HCT116 (cell line): ENCODE measurements around the gene SLC16A10. TPM values are rescaled to one million over a fixed set of nuclear protein-coding genes. Genes with fewer than 3 reads are reported as not detected.

Experiments used
- ATAC-seq: fragments of 200-7000 bp; cut with Tn5 transposase; 2 replicates; pipeline ENCODE4 v1.9.1; 2020; ENCODE audit warnings: mild to moderate bottlenecking, moderate library complexity
- BruUV-seq: library from RNA; stranded (reverse); fragments of 400-500 nt; replicated peaks from 2 replicates; lab custom pipeline; 2021; lab: Mats Ljungman, UMichigan
- CTCF ChIA-PET: fragments of 300-600 bp; sonication (Branson Sonifier 250); formaldehyde crosslinking; loops from one replicate; lab custom pipeline; 2021; ENCODE audit warnings: antibody characterized with exemption; lab: Charles Lee
- POLR2A ChIA-PET: fragments of 300-600, 350-600 bp; sonication (Branson Sonifier 250); formaldehyde crosslinking; loops from one replicate; lab custom pipeline; 2021; ENCODE audit warnings: antibody characterized with exemption; lab: Charles Lee
- RAD21 ChIA-PET, 2 experiments: fragments of 300-600 bp; sonication (Branson Sonifier 250); formaldehyde crosslinking; loops; one replicate each; lab custom pipeline; 2023; ENCODE audit warnings: low total read pairs in 2 of 2; ENCODE audit not compliant: uncharacterized antibody in 2 of 2, unreplicated experiment in 2 of 2, low non-redundant PET in 1 of 2; lab: Charles Lee
- DNase-seq: peaks from one replicate; pipeline ENCODE4 v3.0.0-alpha.2; 2010; ENCODE audit warnings: low read depth, low spot score
- H2AFZ ChIP-seq: fragments of 200-600 bp; shearing (Covaris generic), sonication (generic); 2 replicates; pipeline ENCODE4 v1.6.1; 2017; ENCODE audit warnings: low read depth, mixed run types, mixed read lengths, antibody characterized with exemption, low read length; ENCODE audit not compliant: poor library complexity, severe bottlenecking
- H3K27ac ChIP-seq: 2 replicates; pipeline ENCODE4 v1.5.1; 2012; ENCODE audit warnings: low read depth, low read length
- H3K27me3 ChIP-seq: fragments of 200-600 bp; sonication (generic); 2 replicates; pipeline ENCODE4 v1.6.1; 2016; ENCODE audit warnings: mixed run types, low read length, mixed read lengths; ENCODE audit not compliant: insufficient read depth
- H3K36me3 ChIP-seq, 2 experiments: fragments of 200-500 bp in 1 of 2; fragments of 200-600 bp in 1 of 2; sonication (Bioruptor generic) in 1 of 2; sonication (generic) in 1 of 2; 2 replicates each; pipeline versions ENCODE4 v1.5.1 to v1.6.1; 2014 to 2016; ENCODE audit warnings: low read length in 2 of 2, inconsistent platforms in 1 of 2, mixed read lengths in 1 of 2, mixed run types in 1 of 2; ENCODE audit not compliant: insufficient read depth in 2 of 2, control insufficient read depth in 1 of 2
- H3K4me1 ChIP-seq, 2 experiments: fragments of 200-600 bp in 1 of 2; sonication (generic) in 1 of 2; 2 replicates each; pipeline versions ENCODE4 v1.5.1 to v1.6.1; 2012 to 2017; ENCODE audit warnings: low read length in 2 of 2, inconsistent platforms in 1 of 2, mild to moderate bottlenecking in 1 of 2, mixed read lengths in 1 of 2, mixed run types in 1 of 2, moderate library complexity in 1 of 2; ENCODE audit not compliant: insufficient read depth in 2 of 2, control insufficient read depth in 1 of 2
- H3K4me2 ChIP-seq: fragments of 200-600 bp; sonication (generic); 2 replicates; pipeline ENCODE4 v1.6.1; 2017; ENCODE audit warnings: mixed run types, low read length, mixed read lengths
- H3K4me3 ChIP-seq, 2 experiments: fragments of 200-600 bp in 1 of 2; sonication (generic) in 1 of 2; replicated peaks in 1 of 2; 2 replicates each; pipeline ENCODE4 v1.5.1; 2011 to 2016; ENCODE audit warnings: low read length in 2 of 2, control low read depth in 1 of 2, low read depth in 1 of 2, mild to moderate bottlenecking in 1 of 2, mixed read lengths in 1 of 2, mixed run types in 1 of 2
- H3K79me2 ChIP-seq: fragments of 200-600 bp; sonication (generic); 2 replicates; pipeline ENCODE4 v1.6.1; 2017; ENCODE audit warnings: mild to moderate bottlenecking, mixed run types, low read length, moderate library complexity, mixed read lengths; ENCODE audit not compliant: insufficient read depth
- H3K9ac ChIP-seq: fragments of 200-600 bp; sonication (generic); 2 replicates; pipeline ENCODE4 v1.6.1; 2016; ENCODE audit warnings: low read length, mixed read lengths
- H3K9me2 ChIP-seq: fragments of 200-600 bp; sonication (generic), shearing (Covaris generic); 2 replicates; pipeline ENCODE4 v1.6.1; 2017; ENCODE audit warnings: mixed run types, mild to moderate bottlenecking, moderate library complexity; ENCODE audit not compliant: insufficient read depth
- H3K9me3 ChIP-seq, 2 experiments: fragments of 200-500 bp in 1 of 2; fragments of 200-600 bp in 1 of 2; sonication (Bioruptor generic) in 1 of 2; sonication (generic) in 1 of 2; 2 replicates each; pipeline ENCODE4 v1.6.1; 2014 to 2017; ENCODE audit warnings: low read length in 2 of 2, mixed read lengths in 2 of 2, inconsistent platforms in 1 of 2, low read depth in 1 of 2, mild to moderate bottlenecking in 1 of 2, mixed run types in 1 of 2, moderate library complexity in 1 of 2; ENCODE audit not compliant: control insufficient read depth in 1 of 2, insufficient read depth in 1 of 2
- H4K20me1 ChIP-seq: fragments of 200-600 bp; sonication (generic), shearing (Covaris generic); 2 replicates; pipeline ENCODE4 v1.6.1; 2017; ENCODE audit warnings: mixed run types, mild to moderate bottlenecking, moderate library complexity; ENCODE audit not compliant: insufficient read depth
- CEBPB ChIP-seq: IDR thresholded peaks from 2 replicates; pipeline ENCODE4 v1.6.1; 2012; ENCODE audit warnings: low read depth
- EGR1 ChIP-seq: IDR thresholded peaks from 2 replicates; pipeline ENCODE4 v1.6.1; 2012; ENCODE audit warnings: low read depth
- ELF1 ChIP-seq: IDR thresholded peaks from 2 replicates; pipeline ENCODE4 v1.6.1; 2012; ENCODE audit warnings: low read depth, borderline replicate concordance
- EZH2 ChIP-seq: fragments of 200-600 bp; sonication (generic); IDR thresholded peaks from 2 replicates; pipeline ENCODE4 v1.6.1; 2017; ENCODE audit warnings: antibody characterized with exemption, mixed run types
- FOSL1 ChIP-seq: IDR thresholded peaks from 2 replicates; pipeline ENCODE4 v1.6.1; 2012; ENCODE audit warnings: low read depth
- JUND ChIP-seq: IDR thresholded peaks from 2 replicates; pipeline ENCODE4 v1.6.1; 2012
- RAD21 ChIP-seq: IDR thresholded peaks from 2 replicates; pipeline ENCODE4 v1.6.1; 2012; ENCODE audit warnings: low read depth, mild to moderate bottlenecking
- SRF ChIP-seq: IDR thresholded peaks from 2 replicates; pipeline ENCODE4 v1.6.1; 2012; ENCODE audit warnings: low read depth
- TCF7L2 ChIP-seq: IDR thresholded peaks from 2 replicates; pipeline ENCODE4 v1.7.0; 2011; ENCODE audit warnings: borderline replicate concordance, inconsistent platforms; ENCODE audit not compliant: insufficient read depth, insufficient read length; ENCODE audit errors: extremely low read depth
- YY1 ChIP-seq: IDR thresholded peaks from 2 replicates; pipeline ENCODE4 v1.6.1; 2011; ENCODE audit warnings: low read length, low read depth, moderate library complexity, mild to moderate bottlenecking; ENCODE audit not compliant: insufficient replicate concordance; ENCODE audit errors: extremely low read depth
- ZFX ChIP-seq: fragments of 450-650 bp; IDR thresholded peaks from 2 replicates; pipeline ENCODE4 v1.6.1; 2017
- intact Hi-C: fragments of 100-400 bp; cut with micrococcal nuclease; formaldehyde crosslinking; loops from 2 replicates; pipeline ENCODE4 v1.10.0; 2022
- total RNA-seq: library from RNA; stranded (reverse); gene quantifications from one replicate; pipeline ENCODE4 v1.2.1, GENCODE V29; 2021; ENCODE audit not compliant: unreplicated experiment
- TF ChIP-seq, protein P1 (sequence below), 3 experiments: fragments of 200-600 bp in 1 of 3; sonication (generic) in 1 of 3; IDR thresholded peaks in 2 of 3; conservative IDR thresholded peaks in 1 of 3; 2 replicates each; pipeline ENCODE4 v1.5.1; 2012 to 2017; ENCODE audit warnings: low read depth in 2 of 3, low read length in 2 of 3, antibody characterized with exemption in 1 of 3, borderline replicate concordance in 1 of 3, control low read depth in 1 of 3, mild to moderate bottlenecking in 1 of 3, mixed read lengths in 1 of 3, mixed run types in 1 of 3, moderate library complexity in 1 of 3; ENCODE audit not compliant: insufficient read depth in 1 of 3

SLC16A10 gene
- total RNA-seq, 1 experiment from 2014 or later = 8.3 TPM

DNA sequence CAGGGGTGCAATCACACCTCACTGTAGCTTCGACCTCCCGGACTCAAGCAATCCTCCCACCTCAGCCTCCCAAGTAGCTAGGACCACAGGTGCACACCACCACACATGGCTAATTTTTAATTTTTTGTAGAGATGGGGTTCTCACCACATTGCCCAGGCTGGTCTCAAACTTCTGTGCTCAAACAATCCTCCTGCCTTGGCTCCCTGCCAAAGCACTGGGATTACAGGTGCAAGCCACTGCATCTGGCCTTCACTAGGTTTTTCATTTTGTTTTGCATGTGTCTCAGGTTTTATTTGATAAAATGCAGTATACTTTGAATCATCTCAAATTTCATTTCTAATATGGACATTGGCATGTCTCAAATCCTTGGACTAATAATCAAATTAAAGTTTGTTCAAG, 98.7 kb downstream of the SLC16A10 start:
- RAD21 ChIA-PET = no interaction called here
- Histone ChIP-seq H4K20me1 (no peaks in the 10 kb centered on the region), H3K79me2 (no peaks in the 10 kb centered on the region), H3K36me3 (no peaks in the 10 kb centered on the region), H3K4me2 (no peak overlapping the region), H3K9me2 (no peaks in the 10 kb centered on the region), H3K9ac (no peak overlapping the region), H3K4me3 (no peak overlapping the region), H3K27ac (no peak overlapping the region), H2AFZ (no peak overlapping the region), H3K27me3 (no peaks in the 10 kb centered on the region), H3K4me1 (no peaks in the 10 kb centered on the region), H3K9me3 (no peaks in the 10 kb centered on the region)
- CTCF ChIA-PET = no interaction called here
- POLR2A ChIA-PET = no interaction called here
- no peak for ATAC-seq
- intact Hi-C loops = no loop called here
- TF ChIP-seq EZH2 (no peak), FOSL1 (no peak), ELF1 (no peak), SRF (no peak), TCF7L2 (no peak), EGR1 (no peak), ZFX (no peak), JUND (no peak), YY1 (no peak), RAD21 (no peak), CEBPB (no peak)
- TF ChIP-seq, protein P1, sequence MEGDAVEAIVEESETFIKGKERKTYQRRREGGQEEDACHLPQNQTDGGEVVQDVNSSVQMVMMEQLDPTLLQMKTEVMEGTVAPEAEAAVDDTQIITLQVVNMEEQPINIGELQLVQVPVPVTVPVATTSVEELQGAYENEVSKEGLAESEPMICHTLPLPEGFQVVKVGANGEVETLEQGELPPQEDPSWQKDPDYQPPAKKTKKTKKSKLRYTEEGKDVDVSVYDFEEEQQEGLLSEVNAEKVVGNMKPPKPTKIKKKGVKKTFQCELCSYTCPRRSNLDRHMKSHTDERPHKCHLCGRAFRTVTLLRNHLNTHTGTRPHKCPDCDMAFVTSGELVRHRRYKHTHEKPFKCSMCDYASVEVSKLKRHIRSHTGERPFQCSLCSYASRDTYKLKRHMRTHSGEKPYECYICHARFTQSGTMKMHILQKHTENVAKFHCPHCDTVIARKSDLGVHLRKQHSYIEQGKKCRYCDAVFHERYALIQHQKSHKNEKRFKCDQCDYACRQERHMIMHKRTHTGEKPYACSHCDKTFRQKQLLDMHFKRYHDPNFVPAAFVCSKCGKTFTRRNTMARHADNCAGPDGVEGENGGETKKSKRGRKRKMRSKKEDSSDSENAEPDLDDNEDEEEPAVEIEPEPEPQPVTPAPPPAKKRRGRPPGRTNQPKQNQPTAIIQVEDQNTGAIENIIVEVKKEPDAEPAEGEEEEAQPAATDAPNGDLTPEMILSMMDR (IDR thresholded peaks at IDR 0.05 in 2 of 3, conservative IDR thresholded peaks at IDR 0.05 in 1 of 3; ENCODE audit: borderline replicate concordance in 1 of 3, insufficient read depth in 1 of 3, low read depth in 2 of 3, low read length in 2 of 3) = no peak
- DNase-seq = no peak
- BruUV-seq = no TSS peak
